Ishikawa (cell line): ENCODE measurements around the gene CDNF.

Experiments
- CEBPB ChIP-seq: IDR thresholded peaks from 2 replicates; pipeline ENCODE4 v1.6.1; 2012
- TAF1 ChIP-seq: IDR thresholded peaks from 2 replicates; pipeline ENCODE4 v1.6.1; 2012; ENCODE audit warnings: low read depth, mild to moderate bottlenecking
- TF ChIP-seq, protein P1 (sequence below): IDR thresholded peaks from 2 replicates; pipeline ENCODE4 v1.6.1; 2012

DNA sequence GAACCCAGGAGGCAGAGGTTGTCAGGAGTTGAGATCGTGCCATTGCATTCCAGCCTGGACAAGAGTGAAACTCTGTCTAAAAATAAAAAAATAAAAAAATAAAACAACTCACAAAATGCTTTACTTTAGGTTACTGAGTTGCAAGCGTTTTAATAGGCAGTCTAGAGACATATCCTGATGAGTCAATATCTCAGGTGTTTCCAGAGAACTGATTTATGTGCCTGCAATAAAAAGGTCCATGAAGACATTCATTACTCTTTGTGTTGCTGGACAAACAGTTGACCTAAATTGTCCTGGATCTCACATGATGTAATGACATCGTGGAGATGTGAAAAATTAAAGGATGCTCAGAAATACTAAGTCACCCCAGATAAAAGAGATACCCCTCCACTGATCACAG lies 31.5 kb downstream of the CDNF start:
- TF ChIP-seq, protein P1, sequence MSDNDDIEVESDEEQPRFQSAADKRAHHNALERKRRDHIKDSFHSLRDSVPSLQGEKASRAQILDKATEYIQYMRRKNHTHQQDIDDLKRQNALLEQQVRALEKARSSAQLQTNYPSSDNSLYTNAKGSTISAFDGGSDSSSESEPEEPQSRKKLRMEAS: no peak
- TF ChIP-seq TAF1: no peak
- no peak for TF ChIP-seq CEBPB
